ENCODE results near the gene CORO1C.
"Not testable (repeated sequence)": the region's sequence is repeated elsewhere in the genome, so short reads cannot be mapped to it uniquely, and the experiment has no call there.

The CORO1C gene

DNA sequence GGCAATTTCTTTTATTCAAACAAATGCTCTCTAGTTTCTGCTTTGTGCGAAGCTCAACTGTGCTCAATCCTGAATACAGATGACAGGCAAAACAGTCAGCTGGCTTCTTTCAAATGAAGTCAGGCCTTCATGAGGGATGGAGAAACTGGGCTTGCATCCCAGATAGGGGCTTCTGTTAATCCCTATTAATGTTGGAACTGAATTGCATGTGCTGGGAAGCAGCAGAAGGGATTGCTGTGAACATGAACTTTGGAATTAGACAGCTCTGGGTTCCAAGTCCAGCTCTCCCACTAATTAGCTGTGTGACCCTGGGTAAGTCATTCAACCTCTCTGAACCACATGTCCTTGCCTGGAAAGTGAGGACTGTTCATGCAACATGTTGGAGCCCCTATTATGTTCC lies 21.1 kb upstream of the CORO1C start:
- DNase-seq, result no peak

DNA sequence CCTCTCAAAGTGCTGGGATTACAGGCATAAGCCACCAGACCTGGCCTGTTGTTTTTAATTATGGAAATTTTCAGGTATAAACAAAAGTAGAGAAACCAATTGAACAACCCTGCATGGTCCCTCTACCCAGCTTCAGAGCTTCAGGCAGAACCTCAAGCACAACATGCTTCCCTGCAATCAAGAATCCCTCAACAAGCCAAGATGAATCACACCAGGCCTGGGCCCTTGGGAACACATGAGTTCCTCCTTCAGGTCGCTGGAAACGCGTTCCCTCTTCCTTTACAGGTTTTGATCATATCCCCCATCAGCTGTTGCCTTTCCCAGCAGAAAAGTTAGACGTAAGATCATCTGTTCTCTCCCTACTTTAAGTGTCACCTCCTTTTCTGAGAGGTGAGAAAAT lies 20.5 kb upstream of the CORO1C start:
- no peak for DNase-seq

DNA sequence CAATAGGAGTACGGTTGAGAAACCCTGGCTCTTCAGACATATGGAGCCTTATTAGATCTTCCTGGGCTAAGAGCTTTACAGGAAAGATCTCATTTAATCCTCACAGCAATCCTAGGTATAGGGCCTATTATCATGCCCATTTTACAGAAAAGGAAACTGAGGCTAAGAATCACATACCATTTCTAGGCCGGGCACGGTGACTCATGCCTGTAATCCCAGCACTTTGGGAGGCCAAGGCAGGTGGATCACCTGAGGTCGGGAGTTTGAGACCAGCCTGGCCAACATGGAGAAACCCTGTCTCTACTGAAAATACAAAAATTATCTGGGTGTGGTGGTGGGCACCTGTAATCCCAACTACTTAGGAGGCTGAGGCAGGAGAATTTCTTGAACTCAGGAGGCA lies 19.7 kb upstream of the CORO1C start:
- not testable (repeated sequence) for DNase-seq

DNA sequence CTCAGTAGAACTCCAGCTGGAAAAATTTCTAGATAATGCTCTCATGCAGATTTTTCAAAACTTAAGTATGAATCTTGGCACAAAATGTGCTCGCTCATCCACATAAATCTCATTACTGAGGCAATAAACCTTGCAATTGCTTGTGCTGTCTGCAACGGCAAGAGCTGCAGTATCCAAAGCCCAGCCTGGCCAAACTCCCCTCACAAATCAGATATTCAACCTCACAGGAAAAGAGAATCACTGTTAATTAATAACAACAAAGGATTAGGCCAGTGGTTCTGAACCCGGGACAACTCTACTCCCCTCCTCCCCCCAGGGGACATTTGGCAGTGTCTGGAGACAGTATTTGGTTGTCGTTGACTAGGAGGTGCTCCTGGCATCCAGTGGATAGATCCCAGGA lies 19.2 kb upstream of the CORO1C start:
- no peak for DNase-seq

DNA sequence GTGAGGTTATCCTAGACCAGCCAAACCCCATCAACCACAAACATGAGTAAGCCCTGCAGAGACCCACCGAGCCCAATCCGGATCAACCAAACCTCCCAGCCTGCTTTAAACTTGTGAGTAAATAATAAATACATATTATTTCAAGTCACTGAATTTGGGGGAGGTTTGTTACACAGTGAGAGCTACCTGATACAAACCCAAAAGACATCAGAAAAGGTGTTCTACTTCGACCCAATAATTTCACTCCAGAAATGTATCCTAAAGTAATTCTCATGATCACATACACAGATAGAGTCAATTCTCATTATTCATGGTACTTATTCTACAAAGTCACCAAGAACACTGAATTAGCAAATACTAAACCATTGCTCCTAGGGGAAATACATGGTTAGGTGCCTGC lies 16.2 kb upstream of the CORO1C start:
- no peak for DNase-seq

DNA sequence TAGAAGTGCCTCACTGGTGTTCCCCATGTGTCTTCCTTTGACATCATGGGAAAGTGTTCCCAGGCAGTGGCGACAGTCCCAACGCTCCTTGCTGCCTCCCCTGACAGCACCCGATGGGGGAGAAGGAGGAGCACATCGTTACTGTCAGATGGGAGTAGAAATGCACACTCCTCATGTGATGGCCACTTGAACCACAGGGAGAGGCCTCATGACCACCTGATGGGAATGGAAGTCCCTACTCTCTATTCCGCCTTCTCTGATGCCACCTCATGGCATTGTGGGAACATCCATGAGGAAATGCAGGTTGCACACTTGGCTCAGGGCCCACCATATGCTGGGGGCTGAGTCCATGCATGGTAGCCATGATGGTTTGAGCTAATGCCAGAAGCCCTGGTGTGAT lies 14.3 kb upstream of the CORO1C start:
- no peak for DNase-seq

DNA sequence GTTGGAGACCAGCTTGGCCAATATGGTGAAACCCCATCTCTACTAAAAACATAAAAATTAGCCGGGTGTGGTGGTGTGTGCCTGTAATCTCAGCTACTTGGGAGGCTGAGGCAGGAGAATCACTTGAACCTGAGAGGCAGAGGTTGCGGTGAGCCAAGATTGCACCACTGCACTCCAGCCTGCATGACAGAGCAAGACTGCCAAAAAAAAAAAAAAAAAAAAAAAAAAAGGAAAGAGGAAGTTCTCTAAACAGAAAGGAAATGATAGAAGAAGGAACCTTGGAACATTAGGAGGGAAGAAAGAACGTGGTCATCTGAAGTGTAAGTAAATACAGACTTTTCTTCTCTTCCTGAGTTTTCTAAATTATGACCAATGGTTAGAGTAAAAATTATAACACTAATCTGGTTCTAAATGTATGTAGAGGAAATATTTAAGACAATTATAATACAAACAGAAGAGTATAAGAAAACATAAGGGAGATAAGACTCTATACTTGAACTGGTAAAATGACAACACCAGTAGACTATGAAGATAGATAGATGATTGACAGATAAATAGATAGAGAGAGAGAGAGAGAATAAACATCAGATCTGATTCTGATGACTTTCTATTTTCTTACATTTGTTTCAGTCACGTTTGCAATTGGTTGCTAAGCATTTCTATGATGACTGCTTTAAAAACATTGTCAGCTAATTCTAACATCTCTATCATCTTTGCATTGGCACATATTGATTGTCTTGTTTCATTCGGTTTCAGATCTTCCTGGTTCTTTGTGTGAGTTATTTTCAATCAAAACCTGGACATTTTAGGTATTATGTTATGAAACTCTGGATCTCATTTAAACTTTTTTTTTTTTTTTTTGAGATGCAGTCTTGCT lies 12.9 kb upstream of the CORO1C start:
- DNase-seq, result peak; percentile 41

DNA sequence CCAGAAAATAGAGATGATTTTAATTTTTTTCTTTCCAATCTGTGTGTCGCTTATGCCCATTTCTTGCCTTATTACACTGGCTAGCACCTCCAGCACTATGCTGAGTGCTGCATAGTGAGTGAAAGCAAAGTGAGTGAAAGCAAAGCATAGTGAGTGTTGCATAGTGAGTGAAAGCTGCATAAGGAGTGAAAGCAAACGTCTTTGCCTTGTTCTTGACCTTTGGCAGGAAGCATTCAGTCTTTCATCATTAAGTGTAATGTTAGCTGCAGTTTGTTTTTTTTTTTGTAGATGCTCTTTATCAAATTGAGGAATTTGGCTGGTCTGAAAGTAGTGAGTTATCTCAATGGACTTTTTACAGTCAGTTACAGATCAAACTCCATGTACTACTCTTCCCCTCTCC lies 6.9 kb upstream of the CORO1C start:
- DNase-seq, result no peak

DNA sequence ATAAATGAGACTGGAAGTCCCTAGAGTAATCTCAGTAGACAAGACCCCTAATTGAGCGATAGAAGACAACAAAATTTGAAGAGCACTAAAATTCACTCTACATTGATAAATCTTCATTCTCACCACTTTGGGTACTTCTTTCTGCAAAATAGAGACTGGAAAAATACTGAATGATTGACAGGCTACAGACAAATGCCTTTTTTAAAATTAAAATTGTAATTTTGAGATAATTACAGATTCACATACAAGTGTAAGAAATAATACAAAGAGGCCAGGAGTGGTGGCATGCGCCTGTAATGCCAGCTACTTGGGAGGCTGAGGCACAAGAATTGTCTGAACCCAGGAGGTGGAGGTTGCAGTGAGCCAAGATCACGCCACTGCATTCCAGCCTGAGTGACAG lies 4.5 kb upstream of the CORO1C start:
- DNase-seq, result no peak

DNA sequence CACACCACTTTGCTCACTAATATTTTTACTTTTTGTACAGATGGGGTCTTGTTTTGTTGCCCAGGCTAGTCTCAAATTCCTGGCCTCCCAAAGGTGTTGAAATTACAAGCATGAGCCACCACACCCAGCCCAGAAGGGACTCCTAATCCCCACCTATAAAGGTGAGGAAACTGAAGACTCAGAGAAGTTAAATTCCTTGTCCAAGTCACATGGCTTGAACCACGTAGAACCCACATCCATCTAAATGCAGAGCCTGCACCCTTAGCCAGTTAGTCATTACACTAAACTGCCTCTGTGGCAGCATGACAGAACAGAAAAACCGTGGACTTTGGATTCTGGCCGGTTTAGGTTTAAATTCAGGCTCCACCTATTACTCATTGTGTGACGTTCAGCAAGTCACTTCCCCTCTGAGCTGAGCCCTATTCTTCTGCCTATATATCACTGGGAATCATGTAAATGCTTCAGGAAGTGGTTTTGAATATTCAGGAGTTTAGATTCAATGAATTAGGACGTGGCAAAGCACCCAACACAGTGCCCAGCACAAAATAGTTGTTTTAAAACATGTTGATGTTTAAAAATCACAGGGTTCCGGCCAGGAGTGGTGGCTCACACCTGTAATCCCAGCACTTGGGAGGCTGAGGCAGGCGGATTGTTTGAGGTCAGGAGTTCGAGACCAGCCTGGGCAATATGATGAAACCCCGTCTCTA lies 3.0 kb upstream of the CORO1C start:
- DNase-seq, result peak; percentile 71

DNA sequence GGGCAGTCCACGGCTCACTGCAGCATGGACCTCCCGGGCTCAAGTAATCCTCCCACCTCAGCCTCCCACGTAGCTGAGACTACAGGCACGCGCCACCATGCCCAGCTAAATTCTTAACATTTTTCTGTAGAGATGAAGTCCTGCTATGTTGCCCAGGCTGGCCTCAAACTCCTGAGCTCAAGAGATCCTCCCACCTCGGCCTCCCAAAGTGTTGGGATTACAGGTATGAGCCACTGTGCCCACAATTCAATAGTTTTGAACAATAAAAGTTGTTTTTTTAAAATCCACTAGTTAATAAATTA lies 1.9 kb upstream of the CORO1C start:
- not testable (repeated sequence) for DNase-seq

DNA sequence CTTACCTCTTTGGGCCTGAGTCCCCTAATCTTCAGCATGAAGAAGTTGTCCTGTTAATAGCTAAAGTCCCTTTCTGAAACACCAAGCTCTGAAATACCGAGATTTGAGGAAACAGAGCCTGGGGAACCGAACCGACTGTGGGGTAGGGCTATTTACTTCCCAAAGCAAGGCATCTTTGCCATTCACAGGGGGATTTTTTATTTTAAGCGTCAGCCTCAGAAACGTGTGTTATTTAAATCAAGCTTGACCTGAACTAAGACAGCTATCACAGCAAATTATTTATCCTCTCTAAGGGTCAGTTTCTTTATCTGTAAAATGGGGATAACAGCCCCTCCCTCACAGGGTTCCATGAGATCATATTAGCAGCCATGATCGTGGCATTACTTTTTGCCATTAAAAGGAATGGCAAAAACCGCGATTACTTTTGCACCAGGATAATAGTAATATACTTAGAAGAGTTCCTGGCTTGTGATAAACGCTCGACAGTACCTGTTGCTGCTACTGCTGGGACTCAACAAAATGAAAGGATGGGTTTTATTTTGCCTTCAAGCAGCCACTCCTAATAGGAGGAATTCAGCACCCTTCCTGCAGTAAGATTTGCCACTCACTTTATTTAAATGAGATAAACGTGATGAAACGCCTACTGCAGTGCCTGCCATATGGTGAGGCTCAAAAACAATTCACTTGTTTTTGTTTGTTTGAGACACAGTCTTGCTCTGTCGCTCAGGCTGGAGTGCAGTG lies 1.3 kb upstream of the CORO1C start:
- no peak for DNase-seq

DNA sequence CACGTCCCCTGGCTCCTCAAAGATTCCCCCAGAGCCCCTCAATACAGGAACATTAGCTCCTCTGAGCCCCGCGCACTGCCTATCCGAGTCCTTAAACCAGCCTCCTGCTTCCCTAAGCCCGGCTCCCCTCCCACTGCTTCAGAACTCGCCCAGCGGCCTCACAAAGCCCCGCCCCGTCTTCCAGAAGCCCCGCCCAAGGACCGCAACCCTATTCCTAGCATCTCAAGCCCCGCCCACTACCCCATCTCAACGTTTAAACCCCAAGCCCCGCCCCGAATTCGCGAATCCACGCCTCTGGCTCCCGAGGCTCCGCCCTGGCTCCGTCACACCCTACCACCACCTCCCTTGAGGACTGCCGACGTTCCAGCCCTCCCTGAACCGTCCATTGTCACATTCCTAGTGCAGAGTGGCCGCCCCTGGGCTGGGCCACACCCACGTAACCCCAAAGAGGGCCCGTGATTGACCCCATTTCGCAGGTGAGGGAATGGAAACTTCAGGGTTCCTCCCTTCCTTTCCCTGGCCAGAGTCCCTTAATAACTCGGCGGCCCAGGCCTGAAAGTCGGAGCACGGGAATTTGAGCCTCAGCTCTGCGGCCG lies 646 bp upstream of the CORO1C start:
- peak; percentile 96 for DNase-seq

DNA sequence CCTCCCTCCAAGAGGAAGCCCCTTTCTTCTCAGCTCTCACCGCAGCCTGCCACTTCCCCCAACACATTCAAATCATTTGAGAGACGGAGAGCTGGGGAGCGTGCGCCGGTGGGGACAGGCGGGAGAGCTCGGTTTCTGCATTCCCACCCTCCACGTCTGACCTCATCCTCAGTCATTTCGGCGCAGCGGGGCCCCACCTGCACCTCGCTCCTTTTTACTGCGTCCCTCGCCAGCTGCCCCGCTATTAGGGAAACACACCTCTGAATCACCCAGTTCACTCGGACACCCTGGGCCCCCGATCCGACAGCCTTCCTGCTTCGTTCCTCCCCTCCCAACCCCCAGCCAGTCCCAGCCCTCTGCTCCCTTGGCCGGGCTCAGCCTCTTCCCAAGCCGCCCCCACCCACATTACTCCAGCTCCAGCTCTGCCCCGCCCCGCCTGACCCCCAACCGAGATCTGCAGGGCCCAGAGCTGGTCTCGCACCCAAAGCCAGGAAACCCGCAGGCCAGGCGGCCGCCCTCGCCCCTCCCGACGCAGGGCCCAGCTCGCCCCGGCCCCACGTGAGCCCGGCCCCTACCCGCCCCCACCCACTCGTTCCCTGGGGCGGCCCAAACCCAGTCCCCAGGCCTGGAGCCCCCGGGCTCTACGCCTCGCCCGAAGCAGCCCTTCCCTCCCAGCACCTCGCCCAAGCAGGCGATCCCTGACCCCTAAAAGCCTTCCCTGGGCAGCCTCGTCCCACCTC lies 783 bp downstream of the CORO1C start:
- peak; percentile 51 for DNase-seq

DNA sequence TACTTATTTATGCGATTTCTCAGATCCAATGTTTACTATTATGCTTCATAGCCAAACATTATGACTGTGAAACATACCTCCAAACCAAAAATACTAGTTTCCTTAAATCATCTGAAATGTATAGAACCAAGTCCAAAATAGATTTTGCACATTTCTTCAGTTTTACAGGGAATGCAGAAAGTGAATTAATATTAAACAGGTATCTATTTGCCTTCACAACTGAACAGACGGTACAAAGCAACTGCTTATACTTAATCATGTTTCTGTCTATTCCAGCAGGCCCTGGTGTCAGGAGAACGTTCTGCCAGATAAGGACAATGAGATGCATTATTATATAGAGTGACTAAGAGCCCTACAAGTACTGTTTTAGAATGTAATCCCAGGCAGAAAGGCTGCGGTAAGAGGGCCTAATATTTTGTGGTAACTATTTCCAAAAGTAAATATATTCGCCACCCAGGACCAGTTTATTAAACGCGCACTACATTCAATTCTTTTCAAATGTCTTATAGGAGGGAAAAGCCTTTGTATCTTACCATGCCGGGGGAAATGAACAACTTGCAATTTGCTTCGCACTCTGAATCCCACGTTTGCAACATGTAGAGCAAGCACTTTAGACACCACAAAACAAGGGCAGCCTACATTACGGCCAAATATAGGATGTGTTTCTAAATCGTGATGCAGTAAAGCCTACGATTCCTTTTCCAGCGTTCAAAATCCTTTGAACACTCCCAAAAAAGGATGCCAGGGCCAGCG lies 1.5 kb downstream of the CORO1C start:
- DNase-seq, result no peak

DNA sequence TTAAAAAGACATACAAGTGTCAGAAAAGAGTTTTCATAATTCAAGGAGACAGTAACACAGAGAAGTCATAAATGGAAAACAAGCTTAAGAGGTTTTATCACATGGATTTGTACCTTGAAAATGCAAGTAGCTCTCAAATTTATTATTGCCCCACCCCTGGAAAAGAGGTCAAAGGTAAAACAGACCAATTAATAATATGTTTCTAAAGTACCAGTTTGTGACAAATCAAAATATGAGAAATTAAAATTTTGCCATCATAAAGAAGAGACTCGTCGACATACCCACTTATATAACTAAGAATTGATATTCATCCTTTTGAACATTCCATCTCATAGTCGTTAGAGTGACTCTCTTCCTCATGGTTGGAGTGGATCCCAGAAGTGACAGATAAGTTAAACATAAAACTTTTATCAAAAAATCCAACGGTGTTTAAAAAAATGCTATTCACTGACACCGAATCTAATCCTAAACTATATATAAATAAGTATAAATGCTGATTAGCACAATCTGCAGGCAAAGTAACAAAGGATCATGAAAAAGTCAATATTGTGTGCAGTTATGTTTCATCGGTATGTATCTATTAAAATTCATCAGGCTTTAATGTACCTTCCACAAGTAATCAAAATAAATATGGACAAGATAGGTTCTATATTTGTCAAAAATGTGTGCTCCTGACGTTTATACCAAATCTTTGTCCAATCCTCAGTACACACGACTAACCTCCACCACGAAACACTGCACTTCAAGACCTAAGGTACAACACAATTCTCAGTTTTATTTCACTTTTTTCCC lies 2.3 kb downstream of the CORO1C start:
- DNase-seq, result no peak

DNA sequence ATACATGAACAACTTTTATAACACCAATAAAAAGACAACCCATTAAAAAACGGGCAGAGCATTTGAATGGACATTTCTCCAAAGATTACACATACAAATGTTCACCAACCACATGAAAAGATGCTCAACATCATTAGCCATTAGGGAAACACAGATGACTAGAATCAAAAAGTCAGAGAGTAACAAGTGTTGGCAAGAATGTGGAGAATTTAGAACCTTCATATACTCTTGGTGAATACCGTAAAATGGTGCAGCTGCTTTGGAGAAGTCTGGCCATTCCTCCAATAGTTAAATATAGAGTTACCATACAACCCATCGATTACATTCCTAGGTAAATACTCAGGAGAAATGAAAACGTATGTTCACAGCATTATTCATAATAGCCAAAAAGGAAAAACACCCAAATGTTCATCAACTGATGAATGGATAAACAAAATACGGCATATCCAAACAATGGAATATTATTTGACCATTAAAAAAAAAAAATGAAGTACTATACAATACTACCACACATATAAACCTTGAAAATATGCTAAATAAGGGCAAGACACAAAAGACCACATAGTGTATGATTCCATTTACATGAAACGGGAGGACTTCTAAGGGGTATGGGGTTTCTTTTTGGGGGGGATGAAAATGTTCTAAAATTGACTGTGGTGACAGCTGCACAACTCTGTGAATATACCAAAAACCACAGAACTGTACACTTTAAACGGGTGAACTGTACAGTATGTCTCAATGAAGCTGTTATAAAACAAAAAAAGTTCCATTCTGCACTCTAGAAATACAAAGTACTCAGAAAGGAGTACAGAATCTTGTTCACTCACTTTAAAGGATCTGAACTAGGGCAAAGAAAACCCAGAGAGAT lies 3.2 kb downstream of the CORO1C start:
- no peak for DNase-seq

DNA sequence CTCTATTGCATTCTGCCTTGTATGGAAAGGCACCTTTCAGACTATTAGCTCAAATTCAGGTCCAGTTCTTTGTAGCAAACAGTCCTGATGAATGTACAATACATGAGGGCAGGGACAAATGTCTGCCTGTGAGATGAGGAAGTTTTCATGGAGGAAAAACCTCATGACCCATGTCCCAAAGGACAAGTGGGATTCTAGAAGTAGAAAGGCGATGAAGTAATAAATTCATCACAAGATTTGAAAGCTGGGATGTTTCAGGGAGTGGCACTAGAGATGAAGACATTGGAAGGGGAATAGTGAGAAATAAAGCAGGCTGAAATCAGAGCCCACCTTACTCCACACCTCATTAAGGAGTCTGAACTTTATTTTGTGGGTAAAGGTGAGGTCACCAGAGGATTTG lies 4.2 kb downstream of the CORO1C start:
- DNase-seq, result no peak

DNA sequence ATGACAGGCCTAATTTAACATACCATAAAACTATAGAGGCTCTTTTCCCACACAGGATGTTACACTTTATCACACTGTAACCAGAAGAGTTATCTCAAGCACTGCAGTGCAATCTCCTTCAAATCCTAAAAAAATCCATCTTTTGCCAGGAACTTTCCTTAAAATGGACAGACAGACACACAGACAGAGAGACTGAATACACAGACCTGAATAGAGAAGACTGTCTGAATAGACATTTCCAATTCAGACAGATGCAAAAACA lies 6.5 kb downstream of the CORO1C start:
- no peak for DNase-seq
